HG03095 (cell line): ENCODE measurements around the gene SDK2.

ENCODE experiments used
- ATAC-seq: cut with Tn5 transposase; IDR thresholded peaks from one replicate; pipeline ENCODE4 v1.9.1; 2021; ENCODE audit warnings: moderate library complexity; ENCODE audit not compliant: unreplicated experiment

SDK2 gene

GRCh38 chr17:73430165-73430680 lies 214.0 kb downstream of the SDK2 start:
- no peak for ATAC-seq

GRCh38 chr17:73429440-73430164 lies 214.6 kb downstream of the SDK2 start:
- peak; percentile 72 for ATAC-seq

DNA sequence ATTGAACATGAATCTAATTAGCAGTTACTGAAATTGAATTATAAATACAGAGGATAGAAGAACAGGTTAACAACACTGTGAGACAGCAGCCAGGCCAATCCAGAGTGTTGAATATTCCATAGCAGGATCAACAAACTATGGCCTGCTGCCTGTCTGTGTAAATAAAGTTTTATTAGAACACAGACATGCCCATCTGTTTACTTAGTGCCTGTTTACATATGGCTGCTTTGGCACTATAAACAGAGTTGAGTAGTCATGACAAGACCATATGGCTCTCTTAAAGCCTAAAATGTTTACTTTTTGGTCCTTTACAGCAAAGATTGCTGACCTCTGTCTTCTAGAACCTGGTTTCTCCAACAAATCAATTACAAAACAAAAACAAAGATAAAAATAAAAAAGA lies 217.0 kb downstream of the SDK2 start:
- no peak for ATAC-seq

- ATAC-seq, result no peak
Observed at GRCh38 chr17:73424571-73424970, 219.7 kb downstream of the SDK2 start.

- no peak for ATAC-seq
Observed at GRCh38 chr17:73423806-73424205, 220.4 kb downstream of the SDK2 start.

- no peak for ATAC-seq
Observed at GRCh38 chr17:73423159-73423715, 221.0 kb downstream of the SDK2 start.

DNA sequence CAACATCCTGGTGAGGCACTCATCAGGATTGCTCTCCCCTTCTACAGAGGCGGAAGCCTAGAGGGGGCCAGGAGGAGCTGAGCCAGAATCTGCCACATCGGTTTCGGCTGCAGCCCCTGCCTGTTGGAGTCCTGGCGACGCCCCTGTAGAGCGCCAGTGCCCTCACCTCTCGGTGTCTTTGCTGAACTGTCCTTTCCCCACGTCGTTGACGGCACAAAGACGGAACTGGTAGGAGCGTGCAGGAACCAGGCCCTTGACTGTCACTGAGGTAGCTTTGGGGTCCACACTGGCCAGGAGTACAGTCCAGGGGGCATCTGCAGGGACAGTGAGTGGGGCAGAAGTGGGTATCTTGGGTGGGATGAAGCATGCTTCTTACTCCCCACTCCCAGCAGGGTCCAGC lies 222.1 kb downstream of the SDK2 start:
- no peak for ATAC-seq

DNA sequence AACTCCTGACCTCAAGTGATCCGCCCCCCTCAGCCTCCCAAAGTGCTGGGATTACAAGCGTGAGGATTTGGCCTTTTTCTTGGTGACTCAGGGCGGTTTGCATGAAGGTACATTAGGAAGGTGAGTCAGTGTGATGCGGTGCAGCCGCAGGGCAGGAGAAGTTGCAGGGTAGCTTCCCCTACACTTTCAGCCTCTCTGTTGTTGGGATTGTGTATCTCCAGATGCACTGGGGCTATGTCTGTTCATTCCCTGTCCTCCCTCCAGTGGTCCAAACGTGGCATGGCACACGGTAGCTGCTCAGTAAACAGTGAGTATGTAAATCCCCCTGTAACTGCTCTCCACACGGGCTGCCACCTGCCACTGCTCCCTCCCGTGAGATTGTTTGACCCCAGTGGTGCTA lies 223.3 kb downstream of the SDK2 start:
- no peak for ATAC-seq

GRCh38 chr17:73419881-73420280 lies 224.4 kb downstream of the SDK2 start:
- ATAC-seq, result no peak

- ATAC-seq, result no peak
Observed at GRCh38 chr17:73419051-73419450, 225.2 kb downstream of the SDK2 start.

- ATAC-seq, result no peak
Observed at GRCh38 chr17:73415782-73416181, 228.5 kb downstream of the SDK2 start.

DNA sequence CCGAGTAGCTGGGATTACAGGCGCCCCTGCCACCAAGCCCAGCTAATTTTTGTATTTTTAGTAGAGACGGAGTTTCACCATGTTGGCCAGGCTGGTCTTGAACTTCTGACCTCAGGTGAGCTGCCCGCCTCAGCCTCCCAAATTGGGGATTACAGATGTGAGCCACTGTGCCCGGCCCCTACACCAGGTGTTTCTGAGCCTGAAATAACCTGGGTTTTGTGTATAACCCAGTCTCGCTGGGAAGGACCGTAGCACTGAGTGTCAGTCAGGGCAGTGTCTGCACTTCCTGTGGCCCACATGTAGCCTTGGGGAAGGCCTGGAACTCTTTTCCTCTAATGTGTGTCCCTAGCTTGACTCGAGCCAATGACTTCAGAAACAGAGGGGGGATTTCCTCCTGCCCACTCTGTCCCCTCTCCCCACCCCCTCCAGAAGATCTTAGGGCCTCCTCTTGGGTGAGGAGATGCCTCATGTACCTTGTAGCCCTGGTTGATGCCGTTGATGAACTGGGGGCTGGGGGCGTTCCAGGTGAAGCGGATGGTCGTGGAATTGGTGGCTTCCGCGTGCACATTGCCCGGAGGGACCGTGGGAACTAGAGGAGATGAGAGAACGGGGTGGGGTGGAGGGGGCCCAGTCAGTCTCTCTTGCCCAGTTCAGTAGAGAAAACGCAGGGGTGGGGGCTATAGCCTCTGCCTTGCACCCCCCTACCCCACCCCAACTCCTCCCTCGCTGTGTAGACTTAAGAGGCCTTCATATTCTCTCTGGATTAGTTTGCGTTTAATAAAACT lies 229.9 kb downstream of the SDK2 start:
- no peak for ATAC-seq

DNA sequence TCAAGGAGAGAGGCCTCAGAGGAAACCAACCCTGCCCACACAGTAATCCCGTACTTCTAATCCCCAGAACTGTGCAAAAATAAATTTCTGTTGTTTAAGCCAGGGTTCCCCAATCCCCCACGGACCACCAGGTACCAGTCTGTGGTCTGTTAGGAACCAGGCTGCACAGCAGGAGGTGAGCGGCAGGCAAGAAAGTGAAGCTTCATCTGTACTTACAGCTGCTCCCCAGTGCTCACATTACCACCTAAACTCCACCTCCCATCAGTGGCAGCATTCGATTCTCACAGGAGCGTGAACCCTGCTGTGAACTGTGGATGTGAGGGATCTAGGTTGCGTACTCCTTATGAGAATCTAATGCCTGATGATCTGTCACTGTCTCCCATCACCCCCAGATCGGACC lies 231.3 kb downstream of the SDK2 start:
- no peak for ATAC-seq

DNA sequence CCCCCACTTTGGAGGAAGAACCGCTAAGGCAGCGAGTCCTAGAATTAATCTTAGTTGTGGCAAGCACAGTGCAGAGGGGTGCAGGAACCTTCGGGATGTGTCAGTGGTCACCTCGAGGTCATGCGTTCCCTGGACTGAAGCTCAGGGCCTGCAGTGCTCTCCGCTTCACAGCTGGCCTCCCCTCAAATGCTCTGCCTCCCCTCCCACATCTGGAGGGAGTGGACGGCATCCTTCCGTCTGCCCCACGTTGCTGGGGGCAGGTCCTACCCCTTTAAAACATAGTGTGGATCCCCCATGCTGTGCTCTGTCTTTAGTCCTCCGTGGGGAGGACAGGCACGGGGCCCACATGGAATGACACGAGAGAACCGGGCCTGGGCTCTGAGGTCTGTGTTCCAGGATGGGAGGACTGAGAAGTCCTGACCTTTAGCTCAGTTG lies 232.9 kb downstream of the SDK2 start:
- ATAC-seq, result no peak

DNA sequence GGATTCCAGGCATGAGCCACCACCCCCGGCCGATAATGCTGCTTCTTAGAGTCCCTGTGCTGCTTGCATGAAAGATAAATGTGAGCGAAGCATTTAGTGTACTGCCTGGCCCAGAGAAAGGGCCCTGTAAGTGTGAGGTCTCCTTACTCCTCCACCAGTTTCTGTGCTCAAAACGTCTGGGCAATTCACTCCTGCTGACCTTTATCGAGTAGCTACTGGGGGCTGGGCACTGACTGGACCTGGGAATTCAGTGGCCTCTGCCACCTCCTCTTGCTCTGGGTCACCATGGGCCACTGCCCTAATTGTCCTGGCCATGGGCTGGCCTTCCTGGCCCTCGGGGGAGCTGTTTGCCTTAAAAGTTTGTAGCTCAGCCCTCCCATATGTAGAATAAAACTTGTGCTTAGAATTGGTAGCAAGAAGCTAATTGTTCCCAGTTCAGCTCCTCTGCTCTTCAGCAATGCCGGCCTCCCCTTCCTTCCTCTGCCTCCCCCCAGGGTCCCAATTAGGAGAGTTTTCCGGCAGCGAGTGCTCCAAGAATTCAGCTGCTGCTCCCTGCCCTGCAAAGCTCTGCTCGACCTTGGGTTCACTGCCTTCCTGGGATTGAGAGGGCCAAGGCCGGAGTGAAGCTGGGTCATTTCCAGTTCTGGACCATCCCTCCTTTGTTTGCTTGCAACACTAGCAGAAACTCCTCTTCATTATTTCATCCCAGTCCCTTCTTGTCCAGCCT lies 233.5 kb downstream of the SDK2 start:
- ATAC-seq, result no peak

DNA sequence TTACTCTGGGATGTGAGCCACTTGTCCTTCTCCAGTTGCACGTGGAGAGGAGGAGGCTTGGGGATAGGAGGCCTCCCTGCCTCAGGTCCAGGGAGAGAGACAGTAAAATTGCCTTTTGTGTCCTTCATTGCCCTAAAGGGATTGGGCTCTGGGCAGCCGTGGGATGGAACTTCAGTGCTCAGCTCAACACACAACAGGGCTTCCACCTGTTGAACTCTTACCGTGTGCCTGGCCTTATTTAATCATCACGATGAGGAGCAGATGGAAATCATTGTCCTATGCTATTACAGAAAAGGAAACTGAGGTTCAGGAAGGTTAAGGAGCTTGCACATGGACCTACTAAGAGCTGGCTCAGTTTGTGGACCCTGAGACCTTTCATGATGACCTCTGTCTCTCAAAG lies 240.0 kb downstream of the SDK2 start:
- no peak for ATAC-seq

GRCh38 chr17:73402466-73402865 lies 241.8 kb downstream of the SDK2 start:
- ATAC-seq, result no peak

DNA sequence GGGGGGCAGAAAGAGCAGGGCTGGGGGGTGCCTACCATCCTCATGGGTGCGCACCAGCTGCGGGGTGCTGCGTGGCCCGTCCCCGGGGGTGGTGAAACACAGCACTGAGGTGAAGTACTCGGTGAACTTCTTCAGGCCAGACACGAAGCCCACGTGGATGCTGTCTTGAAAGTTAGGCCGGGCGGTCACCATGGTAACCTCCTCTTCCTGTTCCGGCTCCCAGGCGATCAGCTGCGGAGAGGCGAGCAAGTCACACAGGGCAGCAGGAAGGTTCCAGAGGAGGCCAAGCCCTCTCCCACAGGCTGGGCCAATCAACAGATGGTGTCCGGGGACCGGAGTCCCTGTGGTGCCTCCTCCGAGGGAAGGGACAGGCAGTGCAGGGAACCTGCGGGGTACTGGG lies 242.3 kb downstream of the SDK2 start:
- no peak for ATAC-seq

- no peak for ATAC-seq
Observed at GRCh38 chr17:73400915-73401545, 243.2 kb downstream of the SDK2 start.

GRCh38 chr17:73399056-73399455 lies 245.2 kb downstream of the SDK2 start:
- ATAC-seq, result no peak
